H1 (cell line): ENCODE measurements around the gene FUT2. TPM values are rescaled to one million over a fixed set of nuclear protein-coding genes. Genes with fewer than 3 reads are reported as not detected.

Experiments
- CBX5 ChIP-seq: fragments of 300-800, 300-1000 bp; sonication (generic); IDR thresholded peaks from 2 replicates; pipeline ENCODE4 v1.7.1; 2016; ENCODE audit warnings: antibody characterized with exemption, low read length, low read depth
- CHD1 ChIP-seq: IDR thresholded peaks from 2 replicates; pipeline ENCODE4 v1.6.1; 2012; ENCODE audit warnings: low read depth, low read length, improper control_type of control experiment
- CREB1 ChIP-seq: IDR thresholded peaks from 2 replicates; pipeline ENCODE4 v1.6.1; 2012; ENCODE audit warnings: inconsistent platforms
- EP300 ChIP-seq, 2 experiments: IDR thresholded peaks; 1 replicate in 1 of 2; 2 replicates in 1 of 2; pipeline ENCODE4 v1.6.1; 2011 to 2012; ENCODE audit warnings: low read depth in 2 of 2, low read length in 2 of 2, mild to moderate bottlenecking in 2 of 2, borderline replicate concordance in 1 of 2, inconsistent platforms in 1 of 2, moderate library complexity in 1 of 2
- EZH2 ChIP-seq: fragments of 200-600 bp; sonication (generic); IDR thresholded peaks from 2 replicates; pipeline ENCODE4 v1.7.1; 2012; ENCODE audit warnings: low read depth, mild to moderate bottlenecking, moderate library complexity, low read length, inconsistent platforms; ENCODE audit not compliant: severe bottlenecking
- FOSL1 ChIP-seq: IDR thresholded peaks from 2 replicates; pipeline ENCODE4 v1.6.1; 2011; ENCODE audit warnings: mild to moderate bottlenecking, low read depth, low read length, moderate library complexity; ENCODE audit not compliant: insufficient read depth
- JUN ChIP-seq: IDR thresholded peaks from 2 replicates; pipeline ENCODE4 v1.6.1; 2011; ENCODE audit warnings: low read depth, mild to moderate bottlenecking, improper control_type of control experiment, low read length
- KDM4A ChIP-seq: IDR thresholded peaks from one replicate; pipeline ENCODE4 v1.7.1; 2012; ENCODE audit warnings: low read depth, mild to moderate bottlenecking, moderate library complexity, low read length, inconsistent platforms; ENCODE audit not compliant: severe bottlenecking
- KDM5A ChIP-seq: fragments of 200-600 bp; IDR thresholded peaks from 2 replicates; pipeline ENCODE4 v1.7.1; 2012; ENCODE audit warnings: mild to moderate bottlenecking, low read length, inconsistent platforms, mixed read lengths
- PHF8 ChIP-seq: fragments of 200-600 bp; sonication (generic); conservative IDR thresholded peaks from 2 replicates; pipeline ENCODE4 v1.7.1; 2012; ENCODE audit warnings: low read depth, mild to moderate bottlenecking, inconsistent platforms, low read length, moderate library complexity
- POLR2AphosphoS5 ChIP-seq: IDR thresholded peaks from 2 replicates; pipeline ENCODE4 v1.6.1; 2011; ENCODE audit warnings: low read depth, low read length
- RAD21 ChIP-seq, 2 experiments: IDR thresholded peaks in 1 of 2; conservative IDR thresholded peaks in 1 of 2; 2 replicates each; pipeline ENCODE4 v1.6.1; 2011; ENCODE audit warnings: low read depth in 2 of 2, low read length in 2 of 2, improper control_type of control experiment in 1 of 2, inconsistent platforms in 1 of 2, mild to moderate bottlenecking in 1 of 2, moderate library complexity in 1 of 2
- RNF2 ChIP-seq: fragments of 200-900, 300-1000 bp; sonication (generic); IDR thresholded peaks from 2 replicates; pipeline ENCODE4 v1.7.1; 2016; ENCODE audit warnings: borderline replicate concordance, low read depth, mild to moderate bottlenecking, antibody characterized with exemption, low read length; ENCODE audit not compliant: poor library complexity, severe bottlenecking; ENCODE audit errors: missing control alignments
- SAP30 ChIP-seq: fragments of 300-600 bp; sonication (generic); IDR thresholded peaks from 2 replicates; pipeline ENCODE4 v1.7.1; 2012; ENCODE audit warnings: low read length, moderate library complexity, mild to moderate bottlenecking, inconsistent platforms; ENCODE audit not compliant: insufficient read depth, insufficient replicate concordance
- SP1 ChIP-seq: IDR thresholded peaks from 2 replicates; pipeline ENCODE4 v1.6.1; 2011; ENCODE audit warnings: low read depth, low read length
- TBP ChIP-seq: IDR thresholded peaks from 2 replicates; pipeline ENCODE4 v1.6.1; 2011; ENCODE audit warnings: low read depth, low read length, improper control_type of control experiment
- polyA plus RNA-seq, 7 experiments: library from polyadenylated mRNA; depleted of rRNA in 3 of 7; stranded (reverse) in 5 of 7; unstranded in 2 of 7; fragments of >200 nt in 5 of 7; fragments of 200-250 nt in 2 of 7; gene quantifications; 1 replicate in 5 of 7; 2 replicates in 1 of 7; 4 replicates in 1 of 7; pipeline versions ENCODE4 v1.2.1 to v1.2.3, GENCODE V29; 2011 to 2013; ENCODE audit warnings: missing spikeins in 2 of 7, mixed read lengths in 2 of 7
- total RNA-seq: library from RNA; stranded (reverse); fragmentation: NEBNext Ultra II Directional; extraction: Animal tissue kit (Norgen Biotek cat#: 25700); gene quantifications from 2 replicates; pipeline ENCODE4 v1.2.1, GENCODE V29; 2021
- TF ChIP-seq, protein P1 (sequence below), 3 experiments: IDR thresholded peaks; 1 replicate in 2 of 3; 2 replicates in 1 of 3; pipeline versions ENCODE4 v1.5.1 to v1.6.1; 2011; ENCODE audit warnings: low read length in 3 of 3, mild to moderate bottlenecking in 3 of 3, inconsistent platforms in 2 of 3, low read depth in 1 of 3, moderate library complexity in 1 of 3; ENCODE audit not compliant: insufficient read depth in 1 of 3; ENCODE audit errors: control extremely low read depth in 1 of 3
- TF ChIP-seq, protein P2 (sequence below): IDR thresholded peaks from 2 replicates; pipeline ENCODE4 v1.6.1; 2012; ENCODE audit warnings: inconsistent platforms
- TF ChIP-seq, protein P3 (sequence below): IDR thresholded peaks from 2 replicates; pipeline ENCODE4 v1.6.1; 2011; ENCODE audit warnings: low read depth, mild to moderate bottlenecking, low read length; ENCODE audit not compliant: insufficient read depth

FUT2 gene
- total and polyA plus RNA-seq, 2 of the 8 experiments (the other 6 are each of a cell fraction or from before 2014, with no cell fraction given): 5.0 to 5.6 TPM

DNA sequence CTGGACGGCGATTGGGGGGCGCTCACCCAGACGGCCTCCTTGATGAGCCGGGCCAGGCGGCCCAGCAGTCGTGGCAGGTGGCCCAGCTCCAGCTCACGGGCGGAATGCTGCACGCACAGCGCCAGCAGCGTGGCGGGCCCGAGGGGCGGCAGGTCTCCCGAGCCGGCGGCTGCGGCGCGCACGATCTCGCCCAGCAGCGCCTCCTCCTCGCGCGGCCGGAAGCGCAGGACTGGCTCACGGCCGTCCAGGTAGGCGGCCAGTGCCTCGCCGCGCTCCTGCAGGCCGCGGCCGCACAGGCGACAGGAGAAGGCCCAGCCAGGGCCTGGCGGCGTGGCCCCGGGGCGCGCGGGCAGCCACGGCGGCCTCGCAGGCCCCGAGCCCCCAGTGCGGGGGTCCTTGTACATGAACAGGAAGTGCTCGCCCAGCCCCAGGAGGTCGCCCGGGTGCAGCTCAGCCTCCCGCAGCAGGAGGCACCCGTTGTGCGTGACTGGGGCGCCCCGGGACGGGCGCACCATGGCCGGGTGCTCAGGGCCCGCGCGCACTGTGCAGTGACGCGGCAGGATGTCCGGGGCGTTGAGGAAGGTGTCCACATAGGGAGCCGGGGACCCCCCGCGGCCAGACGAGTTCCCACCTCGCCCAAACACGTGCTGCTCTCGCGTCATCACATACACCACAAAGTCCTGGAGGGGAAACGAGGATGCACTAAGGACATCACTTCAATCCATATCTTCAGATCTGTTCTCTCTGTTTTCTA, 33.3 kb downstream of the FUT2 start (continued):
- TF ChIP-seq, protein P1, sequence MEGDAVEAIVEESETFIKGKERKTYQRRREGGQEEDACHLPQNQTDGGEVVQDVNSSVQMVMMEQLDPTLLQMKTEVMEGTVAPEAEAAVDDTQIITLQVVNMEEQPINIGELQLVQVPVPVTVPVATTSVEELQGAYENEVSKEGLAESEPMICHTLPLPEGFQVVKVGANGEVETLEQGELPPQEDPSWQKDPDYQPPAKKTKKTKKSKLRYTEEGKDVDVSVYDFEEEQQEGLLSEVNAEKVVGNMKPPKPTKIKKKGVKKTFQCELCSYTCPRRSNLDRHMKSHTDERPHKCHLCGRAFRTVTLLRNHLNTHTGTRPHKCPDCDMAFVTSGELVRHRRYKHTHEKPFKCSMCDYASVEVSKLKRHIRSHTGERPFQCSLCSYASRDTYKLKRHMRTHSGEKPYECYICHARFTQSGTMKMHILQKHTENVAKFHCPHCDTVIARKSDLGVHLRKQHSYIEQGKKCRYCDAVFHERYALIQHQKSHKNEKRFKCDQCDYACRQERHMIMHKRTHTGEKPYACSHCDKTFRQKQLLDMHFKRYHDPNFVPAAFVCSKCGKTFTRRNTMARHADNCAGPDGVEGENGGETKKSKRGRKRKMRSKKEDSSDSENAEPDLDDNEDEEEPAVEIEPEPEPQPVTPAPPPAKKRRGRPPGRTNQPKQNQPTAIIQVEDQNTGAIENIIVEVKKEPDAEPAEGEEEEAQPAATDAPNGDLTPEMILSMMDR (IDR thresholded peaks at IDR 0.05; ENCODE audit: control extremely low read depth in 1 of 3, insufficient read depth in 1 of 3, low read depth in 1 of 3, low read length in 3 of 3): peak; percentile 37 to 47 (median 47); a peak in 3 of 4 replicates
- TF ChIP-seq, protein P2, sequence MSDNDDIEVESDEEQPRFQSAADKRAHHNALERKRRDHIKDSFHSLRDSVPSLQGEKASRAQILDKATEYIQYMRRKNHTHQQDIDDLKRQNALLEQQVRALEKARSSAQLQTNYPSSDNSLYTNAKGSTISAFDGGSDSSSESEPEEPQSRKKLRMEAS: peak; percentile 63
- TF ChIP-seq SAP30: no peak
- TF ChIP-seq RAD21 (IDR thresholded peaks at IDR 0.05 in 1 of 2, conservative IDR thresholded peaks at IDR 0.05 in 1 of 2; ENCODE audit: low read depth in 2 of 2, low read length in 2 of 2): peak in 1 of 2 experiments; percentile 34; a peak in 1 of 4 replicates
- TF ChIP-seq SP1: no peak
- TF ChIP-seq POLR2AphosphoS5: no peak; the same call in 1 of the 2 replicates
- no peak for TF ChIP-seq PHF8
- no peak for TF ChIP-seq EP300 (IDR thresholded peaks at IDR 0.05; ENCODE audit: borderline replicate concordance in 1 of 2, low read depth in 2 of 2, low read length in 2 of 2)
- no peak for TF ChIP-seq KDM5A
- TF ChIP-seq JUN: no peak
- no peak; the same call in 1 of the 2 replicates for TF ChIP-seq TBP
- TF ChIP-seq CBX5: no peak
- TF ChIP-seq FOSL1: no peak
- TF ChIP-seq RNF2: no peak
- TF ChIP-seq CHD1: no peak
- TF ChIP-seq, protein P3, sequence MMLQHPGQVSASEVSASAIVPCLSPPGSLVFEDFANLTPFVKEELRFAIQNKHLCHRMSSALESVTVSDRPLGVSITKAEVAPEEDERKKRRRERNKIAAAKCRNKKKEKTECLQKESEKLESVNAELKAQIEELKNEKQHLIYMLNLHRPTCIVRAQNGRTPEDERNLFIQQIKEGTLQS: no peak
- no peak for TF ChIP-seq CREB1
- no peak for TF ChIP-seq EZH2
- peak; percentile 38 for TF ChIP-seq KDM4A
